Activated effector memory CD4-positive, alpha-beta T cell treated with anti-CD3 and anti-CD28 coated beads, Interleukin-2, amount 50 U/mL, for 16 hours (primary cell): ENCODE data around the gene TCEAL9.
"Not testable (repeated sequence)": the region's sequence is repeated elsewhere in the genome, so short reads cannot be mapped to it uniquely, and the experiment has no call there.

Experiments
- DNase-seq: peaks from one replicate; pipeline ENCODE4 v3.0.0-alpha.2; 2020

Gene TCEAL9, protein sequence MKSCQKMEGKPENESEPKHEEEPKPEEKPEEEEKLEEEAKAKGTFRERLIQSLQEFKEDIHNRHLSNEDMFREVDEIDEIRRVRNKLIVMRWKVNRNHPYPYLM

DNA sequence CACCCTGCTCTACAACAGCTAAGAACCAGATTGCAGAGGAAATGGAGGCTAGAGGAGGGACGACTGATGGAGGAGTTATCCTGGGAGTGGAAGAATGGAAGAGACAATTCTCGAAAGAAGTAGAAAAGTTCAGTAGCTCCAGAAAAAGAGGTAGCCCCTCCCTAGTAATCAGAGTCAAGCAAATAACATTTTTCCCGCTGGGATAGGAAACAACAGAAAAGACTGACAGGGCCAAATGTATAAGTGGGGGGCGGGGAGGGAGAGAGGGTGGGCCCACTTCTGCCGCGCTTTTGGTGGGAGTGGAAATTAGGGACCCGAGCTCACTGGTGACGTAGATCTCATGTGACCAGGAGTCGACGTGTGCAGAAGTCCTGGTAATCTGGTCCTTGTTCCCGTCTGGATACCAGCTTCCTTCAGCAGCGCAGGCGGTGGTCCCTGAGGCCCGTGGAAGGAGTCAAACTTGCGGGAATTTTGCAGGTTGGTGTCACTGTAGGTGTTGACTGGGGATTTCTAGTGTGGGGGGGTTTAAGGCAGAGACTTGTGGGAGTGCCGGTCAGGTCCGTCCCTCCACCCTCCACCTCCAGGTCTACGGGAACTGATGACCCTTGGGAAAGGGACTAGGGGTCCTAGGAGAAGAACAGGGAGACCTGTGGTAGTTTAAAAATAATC is at the start of gene TCEAL9:
TCEAL9 (plus strand) TSS at position 377 of the 669 bp plus-strand sequence. CDS start 1,179 bp downstream, outside the sequence.
- DNase-seq = no peak

GRCh38 chrX:103309860-103310554 is 46.3 kb upstream of the TCEAL9 start:
- no peak for DNase-seq

DNA sequence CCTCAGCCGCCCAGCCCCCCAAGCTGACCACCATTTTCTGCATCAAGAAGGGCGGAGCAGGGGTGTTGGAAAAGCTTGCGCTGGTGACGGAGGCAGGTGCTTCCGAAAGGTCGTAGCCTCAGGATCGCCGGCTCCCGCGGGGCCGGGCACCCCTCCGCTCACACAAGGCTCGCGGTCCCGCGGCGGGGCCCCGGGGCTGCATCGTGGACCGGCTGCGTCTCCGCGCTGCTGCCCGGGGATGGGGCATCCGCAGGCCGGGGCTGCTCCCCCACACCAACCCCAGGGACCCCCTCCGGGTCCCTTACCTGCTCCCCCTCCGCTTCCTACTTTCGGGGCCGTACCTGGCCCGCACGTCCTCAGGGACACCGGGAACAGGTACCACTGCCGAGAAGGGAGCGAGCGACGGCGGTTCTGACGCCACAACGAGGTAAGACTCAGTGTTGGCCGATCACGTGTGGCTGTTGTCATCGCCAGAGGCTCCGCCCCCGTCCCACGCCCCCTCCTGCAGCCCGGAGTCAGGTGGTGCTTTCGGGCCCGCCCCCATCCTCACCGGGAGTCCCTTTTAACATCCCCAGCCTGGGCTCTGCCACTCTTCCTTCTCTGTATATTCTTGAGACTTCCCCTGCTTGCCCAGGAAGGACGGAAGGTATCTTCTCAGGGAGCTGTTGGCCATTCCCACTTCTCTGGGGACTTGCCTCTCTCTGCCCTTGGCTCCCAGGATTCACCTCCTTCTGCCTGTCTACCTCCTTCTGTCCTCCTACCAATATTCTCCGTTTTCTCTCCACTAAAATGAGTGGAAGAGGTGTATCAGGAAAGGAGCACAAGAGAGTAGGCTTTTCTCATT is 45.5 kb upstream of the TCEAL9 start, which contains the start of gene BEX2:
BEX2 (minus strand) TSS at position 436 of the 844 bp plus-strand sequence. CDS start 1,014 bp downstream, outside the sequence.
- DNase-seq = peak; percentile 93

DNA sequence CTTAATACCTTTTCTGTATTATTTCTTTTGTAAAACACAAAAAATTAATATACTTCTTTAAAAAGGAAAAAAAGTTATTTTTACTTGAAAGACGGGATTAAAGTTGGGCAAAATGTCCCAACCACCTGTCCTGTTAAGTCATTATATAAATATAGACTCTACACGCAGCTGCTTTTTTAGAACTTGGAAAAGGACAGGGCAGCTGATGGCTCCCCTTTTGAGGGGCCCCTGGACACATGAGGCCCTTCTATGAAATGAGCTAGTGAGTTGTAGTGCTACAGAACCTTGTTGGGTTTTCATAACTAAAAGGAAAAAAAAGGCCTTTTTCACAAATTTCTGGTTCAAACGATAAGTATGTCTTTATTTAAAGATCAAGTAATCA is 44.9 kb upstream of the TCEAL9 start:
- DNase-seq = no peak

GRCh38 chrX:103329991-103330390 is 26.3 kb upstream of the TCEAL9 start, which contains the start of gene TCEAL7:
Gene TCEAL7 (plus strand): TSS chrX:103330239. CDS start chrX:103331404, 1,165 bp downstream.
- DNase-seq = no peak

DNA sequence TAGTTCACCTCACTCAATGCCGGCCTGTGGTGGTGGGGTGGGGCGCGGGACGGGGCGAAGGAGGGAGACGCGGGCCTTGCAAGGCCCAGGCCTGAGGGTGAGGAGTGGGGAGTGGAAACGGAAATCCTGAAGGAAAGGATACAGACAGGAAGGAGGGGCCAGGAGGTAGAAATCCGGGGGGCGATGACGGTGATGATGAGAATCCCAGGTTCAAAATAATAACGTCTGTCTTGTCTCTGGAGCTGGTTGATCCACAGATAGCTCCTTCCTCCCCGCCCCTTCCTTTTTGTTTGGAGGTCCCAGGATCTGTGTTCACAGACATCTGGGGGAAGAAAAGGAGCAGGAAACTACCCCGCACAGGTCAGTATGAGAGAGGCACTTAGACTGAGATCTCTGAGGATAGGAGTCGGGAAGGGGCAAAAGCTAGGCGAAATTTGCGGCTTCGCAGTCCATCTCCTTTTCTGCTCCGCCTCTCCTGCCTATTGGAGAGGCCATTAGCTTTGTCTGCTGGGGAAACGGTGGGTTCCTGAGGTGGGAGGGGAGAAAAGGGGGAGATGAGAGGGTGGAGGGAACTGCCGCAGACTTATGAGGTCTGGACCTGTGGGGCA is 25.5 kb upstream of the TCEAL9 start:
- DNase-seq = no peak

GRCh38 chrX:103338663-103339062 is 17.6 kb upstream of the TCEAL9 start:
- no peak for DNase-seq

DNA sequence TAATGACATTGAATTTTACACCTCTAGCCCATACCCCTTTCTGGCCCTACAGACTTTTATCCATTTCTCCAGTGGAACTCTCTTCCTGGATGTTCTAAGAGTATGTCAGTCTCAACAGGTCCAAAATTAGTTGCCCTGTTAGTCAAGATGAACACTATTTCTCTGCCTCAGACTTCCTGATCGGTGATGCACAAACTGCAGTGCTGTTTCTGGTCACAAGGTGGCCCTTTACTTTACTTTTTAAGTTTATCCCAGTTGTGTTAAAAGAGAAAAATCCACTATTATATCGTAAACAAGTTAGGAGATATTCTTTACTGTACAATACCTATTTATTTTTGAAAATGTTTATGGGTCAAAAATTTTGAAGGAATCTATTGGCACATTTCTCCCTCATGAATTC is 13.2 kb upstream of the TCEAL9 start:
- peak; percentile 65 for DNase-seq

GRCh38 chrX:103344606-103345005 is 11.7 kb upstream of the TCEAL9 start:
- no peak for DNase-seq

DNA sequence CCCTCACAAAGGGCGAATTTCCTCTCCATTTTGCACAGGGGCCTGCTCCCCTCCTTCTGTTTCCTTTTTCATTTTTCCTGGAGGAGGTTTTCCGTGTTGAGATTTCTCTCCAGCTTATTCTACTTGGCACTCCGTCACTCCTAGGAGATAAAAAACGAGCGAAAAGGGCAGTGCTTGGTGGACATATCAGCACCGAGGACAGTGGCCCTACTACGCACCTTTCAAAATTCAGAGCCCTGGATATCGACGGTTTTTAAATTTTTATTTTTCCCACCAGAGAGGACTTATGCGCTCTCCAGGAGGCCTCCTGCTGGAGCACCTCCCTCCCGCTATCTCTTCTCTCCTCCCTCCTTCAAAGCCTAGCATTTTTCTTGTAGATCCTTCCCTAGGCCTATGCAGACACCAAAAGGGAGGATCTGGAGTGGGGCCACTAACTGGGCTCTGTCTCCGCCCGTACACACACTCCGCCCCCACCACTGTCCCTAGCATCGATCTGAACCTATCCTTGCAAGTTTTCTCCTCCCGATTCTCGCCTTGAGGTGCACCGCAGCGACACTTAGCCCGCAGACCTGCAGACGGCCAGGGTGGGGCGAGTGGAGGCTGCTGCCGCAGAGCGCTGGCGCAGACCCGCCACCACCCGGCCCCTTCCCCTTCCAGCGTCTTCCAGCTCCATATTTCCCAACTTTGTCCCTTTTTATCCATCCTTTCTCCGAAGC is 8.5 kb upstream of the TCEAL9 start:
- DNase-seq = no peak

DNA sequence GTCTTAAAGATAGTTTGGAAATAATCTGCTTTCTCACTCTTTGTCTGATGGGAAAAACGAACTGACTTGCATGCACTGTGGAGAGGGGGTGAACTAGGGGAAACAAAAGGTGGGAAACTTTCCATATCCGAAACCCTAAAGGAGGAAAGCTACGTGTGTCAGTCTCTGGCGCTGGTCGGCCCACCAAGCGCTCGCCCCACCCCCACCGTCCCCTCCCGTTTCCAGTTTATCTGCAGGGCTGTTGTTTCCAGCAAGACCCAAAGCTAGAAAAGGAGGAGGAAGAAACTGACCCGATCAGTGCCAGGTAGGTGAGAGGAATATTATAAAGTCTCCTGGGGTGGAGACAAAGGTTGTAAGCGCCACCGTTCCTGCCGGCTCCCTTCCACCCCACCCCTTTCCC is 552 bp downstream of the TCEAL9 start:
- DNase-seq = no peak

- DNase-seq = no peak
Observed at GRCh38 chrX:103357871-103358270, 1.6 kb downstream of the TCEAL9 start.

GRCh38 chrX:103359605-103360004 is 3.3 kb downstream of the TCEAL9 start:
- DNase-seq = not testable (repeated sequence)

DNA sequence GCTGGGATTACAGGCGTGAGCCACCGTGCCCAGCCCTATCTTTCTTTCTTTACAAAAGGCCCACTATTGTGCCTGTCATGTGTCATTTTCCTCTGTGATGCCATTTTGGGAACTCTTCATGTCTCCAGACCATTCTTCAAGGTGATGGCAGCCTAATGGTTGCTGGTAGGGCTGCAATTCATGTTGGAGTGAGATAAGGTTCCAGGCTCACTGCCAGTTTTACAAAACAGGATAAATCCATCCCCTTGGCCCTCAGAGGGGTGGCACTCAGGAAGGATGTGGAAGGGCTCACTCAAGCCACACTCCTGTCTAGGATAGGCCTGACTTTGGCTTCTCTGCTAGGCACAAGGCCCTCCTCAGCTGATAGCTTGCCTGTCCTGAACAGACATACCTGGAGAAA is 3.8 kb downstream of the TCEAL9 start:
- DNase-seq = no peak

DNA sequence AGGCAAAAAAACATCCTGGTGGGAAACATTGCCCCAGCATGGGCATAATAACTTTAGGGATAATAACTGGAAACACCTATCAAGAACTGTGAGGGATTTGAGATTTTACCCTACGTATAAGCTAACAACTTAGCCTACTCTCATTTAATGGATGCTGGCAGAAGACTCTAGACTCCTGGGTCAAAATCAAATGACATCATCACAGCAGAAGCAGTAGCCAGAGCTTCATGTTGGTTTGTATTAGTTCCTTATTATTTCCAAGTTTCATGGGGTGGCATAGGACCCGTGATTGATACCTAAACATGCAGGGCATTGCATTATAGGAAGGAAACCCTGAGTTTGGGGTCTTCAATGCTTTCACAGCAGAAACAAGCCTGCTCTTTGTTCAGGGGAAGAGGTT is 4.6 kb downstream of the TCEAL9 start:
- DNase-seq = no peak

- no peak for DNase-seq
Observed at GRCh38 chrX:103361798-103362197, 5.5 kb downstream of the TCEAL9 start.

DNA sequence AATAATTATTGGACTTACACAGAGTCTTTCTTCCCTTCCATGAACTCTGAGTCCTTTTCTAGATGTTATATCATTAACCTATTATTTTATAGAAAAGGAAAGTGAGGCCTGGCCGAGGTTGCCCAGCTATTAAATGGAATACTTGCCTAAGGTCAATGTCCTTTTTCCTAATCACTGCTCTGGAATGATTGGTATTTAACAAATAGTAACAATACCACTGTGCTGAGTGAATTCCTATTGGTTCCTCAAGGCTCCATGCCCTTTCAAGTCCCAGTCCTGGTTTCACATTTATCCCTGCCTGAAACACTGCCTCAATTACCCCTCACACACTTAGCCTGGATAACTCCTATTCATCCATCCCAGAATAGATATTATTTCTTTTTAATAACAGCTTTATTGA is 6.2 kb downstream of the TCEAL9 start:
- no peak for DNase-seq

GRCh38 chrX:103363046-103363445 is 6.7 kb downstream of the TCEAL9 start:
- DNase-seq = no peak

- DNase-seq = no peak
Observed at GRCh38 chrX:103367502-103367901, 11.2 kb downstream of the TCEAL9 start.

DNA sequence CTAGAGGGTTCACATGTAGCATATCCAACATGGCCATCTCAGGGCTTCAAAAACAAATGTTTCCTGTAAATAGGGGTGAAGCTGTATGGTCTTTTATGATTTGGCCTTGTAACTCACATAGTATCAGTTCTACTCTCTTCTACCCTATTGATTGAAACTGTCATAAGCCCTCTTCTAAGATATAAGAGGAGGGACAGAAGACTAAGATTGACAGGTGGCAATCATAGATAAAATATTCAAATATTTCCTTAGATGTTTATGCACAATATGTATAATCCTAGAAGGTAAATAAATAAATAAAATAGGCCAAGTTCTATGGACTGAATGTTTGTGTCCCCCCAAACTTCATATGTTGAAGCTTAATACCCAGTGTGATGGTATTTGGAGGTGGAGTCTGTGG is 13.2 kb downstream of the TCEAL9 start:
- DNase-seq = no peak

GRCh38 chrX:103372886-103373285 is 16.6 kb downstream of the TCEAL9 start:
- no peak for DNase-seq

DNA sequence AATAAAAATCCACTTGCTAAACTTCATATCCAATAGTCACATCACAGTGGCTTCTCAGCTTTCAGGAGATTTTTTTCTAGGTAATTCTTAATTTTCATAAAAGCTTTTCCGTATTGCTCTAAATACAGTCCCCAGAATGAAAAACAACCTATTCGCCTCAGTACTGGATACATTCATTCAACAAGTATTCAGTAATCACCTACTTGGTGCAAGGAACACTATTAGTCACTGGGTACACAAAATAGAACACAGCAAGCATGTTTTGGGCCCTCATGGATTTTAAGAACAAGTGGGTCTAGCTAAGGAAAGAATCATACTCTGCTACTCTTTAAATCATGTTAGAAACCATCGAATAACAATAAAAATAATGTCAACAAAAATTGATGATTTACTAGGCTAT is 17.3 kb downstream of the TCEAL9 start:
- DNase-seq = no peak
